Dermis blood vessel endothelial cell (primary cell): Measurements from ENCODE around the gene CPOX. TPM values are rescaled to one million over a fixed set of nuclear protein-coding genes. Genes with fewer than 3 reads are reported as not detected.
"Not testable (repeated sequence)": the region's sequence is repeated elsewhere in the genome, so short reads cannot be mapped to it uniquely, and the experiment has no call there.

Experiments used
- DNase-seq: peaks from one replicate; pipeline ENCODE4 v3.0.0; 2010
- total RNA-seq: library from RNA; depleted of rRNA; stranded (reverse); fragments of >200 nt; gene quantifications from 2 replicates; pipeline ENCODE4 v1.2.3, GENCODE V29; 2014

The CPOX gene
- total RNA-seq, 1 donor from 2014 or later, result 33.2 TPM

DNA sequence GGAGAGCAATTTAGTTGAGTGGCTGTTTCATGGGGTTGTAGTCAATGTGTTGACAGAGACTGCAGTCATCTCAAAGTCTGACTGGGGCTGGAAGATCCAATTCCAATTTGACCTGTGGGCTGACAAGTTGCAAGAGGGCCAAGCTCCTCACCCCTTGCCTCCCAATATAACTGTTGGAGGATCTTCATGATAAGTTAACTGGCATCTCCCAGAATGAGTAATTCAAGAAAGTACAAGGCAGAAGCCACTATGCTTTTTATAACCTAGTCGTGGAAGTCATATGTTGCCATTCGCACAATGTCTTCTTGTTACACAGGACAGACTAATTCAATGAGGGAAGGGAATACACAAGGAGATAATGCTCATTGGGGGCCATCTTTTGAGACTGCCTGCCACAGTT is 32.5 kb downstream of the CPOX start:
- no peak for DNase-seq

DNA sequence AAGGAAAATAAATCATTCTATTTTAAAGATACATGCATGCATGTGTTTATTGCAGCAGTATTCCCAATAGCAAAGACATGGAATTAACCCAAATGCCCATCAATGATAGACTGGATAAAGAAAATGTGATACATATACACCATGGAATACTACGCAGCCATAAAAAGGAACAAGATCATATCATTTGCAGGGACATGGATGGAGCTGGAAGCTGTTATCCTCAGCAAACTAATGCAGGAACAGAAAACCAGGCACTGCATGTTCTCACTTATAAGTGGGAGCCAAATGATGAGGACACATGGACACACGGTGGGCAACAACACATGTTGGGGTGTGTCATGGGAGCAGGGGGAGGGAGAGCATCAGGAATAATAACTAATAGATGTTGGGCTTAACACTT is 33.6 kb downstream of the CPOX start:
- DNase-seq, result not testable (repeated sequence)

GRCh38 chr3:98558100-98558827 is 35.1 kb downstream of the CPOX start:
- DNase-seq, result no peak

DNA sequence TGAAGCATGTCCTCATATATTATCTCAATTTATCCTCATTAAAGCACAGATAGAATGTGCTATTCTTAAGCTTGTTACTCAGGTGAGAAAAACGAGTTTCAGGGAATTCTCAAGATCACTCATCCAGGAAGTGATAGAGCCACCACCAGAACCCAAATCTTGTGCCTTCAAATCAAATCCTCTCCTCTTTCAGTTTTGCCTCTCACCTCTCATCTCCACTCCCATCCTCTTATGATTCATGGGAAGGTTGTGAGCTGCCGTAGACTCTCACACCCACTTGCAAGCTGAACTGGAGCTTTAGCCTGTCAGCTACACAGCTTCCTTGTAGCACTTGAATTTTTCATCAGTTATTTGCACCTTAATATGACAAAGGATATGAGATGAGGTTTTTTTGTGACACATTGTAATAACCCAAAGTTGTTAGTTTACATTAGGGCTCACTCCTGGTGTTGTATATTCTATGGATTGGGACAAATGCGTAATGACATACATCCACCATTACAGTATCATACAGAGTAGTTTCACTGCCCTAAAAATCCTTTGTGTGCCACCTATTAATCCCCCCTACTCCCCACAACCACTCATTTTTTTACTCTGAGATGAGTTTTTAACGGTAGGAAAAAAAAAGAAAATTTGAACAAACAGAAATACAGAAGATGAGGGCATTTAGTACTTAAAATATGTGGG is 35.9 kb downstream of the CPOX start:
- DNase-seq, result no peak

GRCh38 chr3:98556164-98557130 is 37.0 kb downstream of the CPOX start:
- no peak for DNase-seq

DNA sequence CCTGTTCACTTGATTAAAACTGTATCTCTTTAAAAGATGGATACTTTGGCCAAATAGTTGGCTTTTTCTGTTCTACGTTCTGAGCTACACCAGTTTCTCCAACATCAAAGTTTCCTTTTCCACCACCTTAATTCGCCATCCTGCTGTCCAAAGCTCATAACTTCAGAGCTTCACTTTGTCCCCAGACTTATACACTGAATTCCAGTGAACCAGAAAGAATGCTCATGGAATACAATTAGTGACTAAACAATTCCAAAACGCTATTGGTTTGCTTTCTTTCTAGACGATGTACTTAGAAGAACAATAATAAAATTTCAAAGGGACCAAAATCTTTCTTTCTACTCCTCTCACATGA is 38.4 kb downstream of the CPOX start:
- DNase-seq, result no peak

- DNase-seq, result no peak
These were observed 38.8 kb downstream of the CPOX start for GRCh38 chr3:98554580-98554979.

GRCh38 chr3:98553753-98554152 is 39.7 kb downstream of the CPOX start:
- DNase-seq, result no peak

GRCh38 chr3:98553021-98553563 is 40.3 kb downstream of the CPOX start:
- DNase-seq, result no peak

- no peak for DNase-seq
These were observed 41.0 kb downstream of the CPOX start for GRCh38 chr3:98552232-98553020.

DNA sequence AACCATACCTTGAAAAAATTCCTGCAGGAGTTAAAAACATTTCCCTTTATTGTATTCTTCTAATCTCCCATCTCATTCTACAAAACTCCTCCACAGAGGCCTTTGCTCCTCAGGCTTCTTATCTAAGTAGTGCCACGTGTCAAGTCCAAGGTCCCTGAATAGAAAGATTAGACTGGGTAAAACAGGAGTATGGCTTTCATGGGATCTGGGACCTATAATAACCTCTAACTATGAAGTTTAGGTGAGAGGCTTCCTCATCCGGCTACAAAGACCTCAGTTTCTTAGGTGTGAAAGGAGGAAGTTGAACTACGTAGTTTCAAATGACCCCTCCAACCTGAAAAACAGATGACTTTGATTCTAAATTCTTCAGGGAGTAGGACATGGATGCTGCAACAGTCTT is 41.7 kb downstream of the CPOX start:
- DNase-seq, result no peak

DNA sequence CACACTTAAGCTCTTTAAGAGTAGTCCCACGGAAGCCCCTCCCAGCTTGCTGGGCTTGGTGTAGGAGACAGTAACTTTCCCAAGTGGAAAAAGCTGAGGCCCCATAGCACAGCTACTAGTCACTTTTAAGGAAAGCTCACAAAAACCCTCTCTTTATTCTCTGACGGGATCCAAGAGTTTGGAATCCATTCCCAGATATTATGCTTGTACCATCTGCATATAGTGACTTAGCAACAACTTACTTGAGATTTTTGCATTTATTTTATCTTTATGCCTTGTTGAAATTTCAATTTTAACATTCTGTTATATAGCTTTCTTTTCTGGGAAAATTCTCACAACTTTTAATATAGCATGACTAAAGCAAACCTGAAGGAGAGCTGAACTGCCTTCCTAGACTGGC is 42.2 kb downstream of the CPOX start:
- DNase-seq, result no peak

- DNase-seq, result no peak
These were observed 42.6 kb downstream of the CPOX start for GRCh38 chr3:98550833-98551232.

- DNase-seq, result no peak
These were observed 44.9 kb downstream of the CPOX start for GRCh38 chr3:98548544-98548943.

DNA sequence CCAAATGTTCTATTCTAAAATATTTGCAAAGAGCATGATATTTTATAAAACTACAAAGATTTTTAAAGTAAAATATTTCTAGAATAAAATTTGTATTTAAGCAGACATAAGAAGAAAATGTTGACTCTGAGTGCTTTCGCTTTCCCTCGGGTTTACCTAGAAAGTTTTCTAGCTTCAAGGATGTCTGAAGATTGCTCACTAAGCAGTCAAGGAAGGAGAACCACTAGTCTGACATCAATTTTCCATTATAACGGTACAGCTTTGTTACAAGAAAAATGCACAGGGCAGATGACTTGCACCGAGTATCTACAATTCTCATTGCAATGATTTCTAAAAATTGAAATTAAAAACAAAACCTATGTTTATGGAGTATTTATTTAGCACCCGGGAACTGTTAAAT is 47.5 kb downstream of the CPOX start:
- DNase-seq, result no peak

DNA sequence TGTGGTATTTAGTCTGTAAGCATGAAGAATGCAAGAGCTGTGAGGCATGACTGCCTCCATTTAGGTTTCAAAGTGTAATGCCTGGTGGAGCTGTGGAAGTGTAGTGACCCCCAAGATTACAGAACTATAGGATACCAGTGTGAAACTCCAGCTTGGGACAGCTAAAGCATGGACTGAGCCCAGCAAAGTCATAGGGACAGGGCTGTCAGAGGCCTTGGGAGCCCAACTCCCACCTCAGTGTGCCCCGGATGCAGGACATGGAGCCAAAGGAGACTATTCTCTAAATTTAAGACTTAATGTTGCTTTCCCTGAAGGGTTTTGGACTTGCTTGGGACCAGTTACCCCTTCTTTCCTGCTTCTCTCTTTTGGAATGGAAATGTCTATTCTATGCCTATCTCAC is 50.8 kb downstream of the CPOX start:
- no peak for DNase-seq

DNA sequence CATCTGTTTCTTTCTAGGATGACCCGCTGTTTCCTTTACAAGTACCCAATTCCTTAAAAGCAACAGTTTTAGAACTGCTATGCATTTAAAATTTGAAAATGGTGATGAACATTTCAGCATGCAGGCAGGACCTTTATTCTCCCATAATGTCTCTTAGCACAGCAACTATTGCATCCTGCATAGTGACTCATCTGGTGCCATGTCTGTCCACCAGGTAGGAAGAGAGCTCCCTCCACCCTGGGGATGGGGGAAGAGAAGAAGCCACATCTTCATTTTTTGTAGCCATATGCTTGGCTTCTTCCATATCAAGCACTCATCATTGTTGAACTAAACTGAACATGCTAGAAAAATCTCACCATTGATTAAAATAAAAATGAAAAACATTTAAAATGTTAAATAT is 51.7 kb downstream of the CPOX start:
- DNase-seq, result no peak

GRCh38 chr3:98540346-98540745 is 53.1 kb downstream of the CPOX start:
- DNase-seq, result no peak

DNA sequence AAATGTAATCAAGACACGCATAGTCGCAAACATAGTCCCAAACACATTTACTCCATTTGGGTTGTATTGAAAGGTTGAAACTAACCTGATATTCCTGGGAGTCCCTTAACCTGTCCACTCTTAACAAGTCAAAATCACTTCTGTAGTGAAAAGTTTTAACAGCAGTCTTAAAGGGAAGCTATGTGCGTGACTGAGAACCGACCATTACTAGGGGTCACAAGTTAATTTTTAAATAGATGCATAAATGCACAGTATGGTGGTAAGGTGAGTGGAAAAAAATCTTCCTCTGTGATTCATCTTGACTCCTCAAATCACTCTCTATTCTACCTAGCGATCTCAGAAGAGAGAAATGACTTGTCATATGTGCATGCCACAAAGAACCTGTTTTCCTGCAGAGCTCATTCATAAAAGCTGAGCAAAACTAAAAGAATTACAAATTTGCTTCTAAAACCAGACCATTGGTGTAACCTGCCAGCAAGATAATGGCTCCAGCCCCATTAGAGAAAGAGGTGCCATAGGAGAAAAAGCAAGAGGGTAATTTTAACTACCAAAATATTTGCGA is 56.9 kb downstream of the CPOX start:
- no peak for DNase-seq

GRCh38 chr3:98534734-98535133 is 58.7 kb downstream of the CPOX start:
- DNase-seq, result no peak

DNA sequence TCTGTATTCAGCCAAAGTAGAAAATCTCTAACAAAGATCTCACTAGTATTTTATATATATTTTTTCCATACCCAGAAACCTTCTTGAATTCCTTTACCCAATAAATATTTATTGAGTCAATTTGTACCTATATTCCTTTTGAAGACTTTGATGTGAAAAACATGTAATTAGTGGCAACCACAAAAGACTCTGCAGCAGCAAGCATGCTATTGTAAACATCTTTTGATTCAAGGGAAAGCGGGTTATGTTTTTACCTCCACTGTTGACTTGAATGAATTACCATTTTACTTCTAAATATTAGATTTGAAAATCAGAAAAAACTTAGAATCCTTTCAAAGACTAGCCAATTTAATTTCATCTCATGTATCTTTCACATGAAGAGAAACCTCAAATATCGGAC is 59.2 kb downstream of the CPOX start:
- no peak for DNase-seq
